ENCODE data around the gene UNC119B. TPM values are rescaled to one million over a fixed set of nuclear protein-coding genes. Genes with fewer than 3 reads are reported as not detected.

UNC119B gene
- total RNA-seq, 1 experiment from 2014 or later = 33.8 TPM

DNA sequence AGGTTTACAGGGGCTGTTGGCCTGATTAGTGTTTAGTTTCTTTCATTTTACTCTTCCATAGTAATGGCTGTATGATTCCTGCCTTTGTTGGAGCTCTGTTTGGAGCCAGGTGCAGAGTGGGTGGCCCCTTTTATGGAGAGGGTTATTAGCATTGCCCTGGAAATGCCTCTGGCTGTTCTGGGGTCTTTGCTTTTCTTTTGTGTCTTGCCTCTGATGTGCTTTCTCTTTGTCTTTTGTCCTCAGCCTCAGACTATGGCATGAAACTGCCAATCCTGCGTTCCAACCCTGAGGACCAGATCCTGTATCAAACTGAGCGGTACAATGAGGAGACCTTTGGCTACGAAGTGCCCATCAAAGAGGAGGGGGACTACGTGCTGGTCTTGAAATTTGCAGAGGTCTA, 16.4 kb upstream of the UNC119B start (continued):
- TF ChIP-seq EGR1 (IDR thresholded peaks at IDR 0.05; ENCODE audit: low read depth) (no peak), JUND (IDR thresholded peaks at IDR 0.05) (no peak), ZFX (IDR thresholded peaks at IDR 0.05) (no peak)
- TF ChIP-seq, protein P1, sequence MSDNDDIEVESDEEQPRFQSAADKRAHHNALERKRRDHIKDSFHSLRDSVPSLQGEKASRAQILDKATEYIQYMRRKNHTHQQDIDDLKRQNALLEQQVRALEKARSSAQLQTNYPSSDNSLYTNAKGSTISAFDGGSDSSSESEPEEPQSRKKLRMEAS (IDR thresholded peaks at IDR 0.05) = no peak
- TF ChIP-seq, protein P2, sequence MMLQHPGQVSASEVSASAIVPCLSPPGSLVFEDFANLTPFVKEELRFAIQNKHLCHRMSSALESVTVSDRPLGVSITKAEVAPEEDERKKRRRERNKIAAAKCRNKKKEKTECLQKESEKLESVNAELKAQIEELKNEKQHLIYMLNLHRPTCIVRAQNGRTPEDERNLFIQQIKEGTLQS (IDR thresholded peaks at IDR 0.05) = no peak

DNA sequence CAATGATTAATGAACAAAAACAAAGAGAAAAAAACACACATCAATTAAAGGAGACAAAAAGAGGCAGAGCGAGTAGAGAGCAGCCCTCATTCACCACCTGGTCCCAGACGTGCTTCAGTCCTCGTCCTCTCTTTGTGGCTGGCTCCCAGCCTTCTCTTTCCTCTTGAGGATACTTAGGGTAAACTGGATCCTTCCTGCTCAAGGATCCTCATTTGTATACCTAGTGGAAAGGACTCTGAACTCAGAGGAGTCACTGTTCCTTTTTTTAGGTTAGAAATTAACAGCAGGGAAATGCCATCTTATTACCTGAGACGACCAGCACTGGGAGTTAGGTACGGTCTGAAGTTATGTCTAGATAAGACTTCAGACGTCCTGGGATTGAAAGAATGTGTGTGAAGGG, 13.6 kb upstream of the UNC119B start:
- no peak overlapping the region for H2AFZ ChIP-seq (ENCODE audit: low read depth, low read length, poor library complexity, severe bottlenecking)
- no peaks in the 10 kb centered on the region for H3K27me3 ChIP-seq (ENCODE audit: insufficient read depth, low read length)
- H4K20me1 ChIP-seq (ENCODE audit: insufficient read depth) = no peaks in the 10 kb centered on the region
- no peaks in the 10 kb centered on the region for H3K9me2 ChIP-seq (ENCODE audit: insufficient read depth)
- ChIA-PET CTCF (no interaction called here), POLR2A (interaction anchor here (1.2 kb wide), 1 partner anchor 116 kb away, joined by 3 read pairs; the partner anchor contains the start of gene POP5), RAD21 (ENCODE audit: low non-redundant PET in 1 of 2, low total read pairs in 2 of 2, uncharacterized antibody in 2 of 2, unreplicated experiment in 2 of 2) (no interaction called here)
- no peak overlapping the region for H3K4me2 ChIP-seq (ENCODE audit: low read length)
- peaks cover 54 to 78% of the 10 kb centered on the region in 2 experiments for H3K36me3 ChIP-seq (ENCODE audit: control insufficient read depth in 1 of 2, insufficient read depth in 2 of 2, low read length in 2 of 2)
- intact Hi-C loops (cut with micrococcal nuclease) = no loop called here
- TF ChIP-seq EZH2 (IDR thresholded peaks at IDR 0.05) (no peak), EZH2phosphoT487 (IDR thresholded peaks at IDR 0.05; ENCODE audit: borderline replicate concordance) (no peak), EGR1 (IDR thresholded peaks at IDR 0.05; ENCODE audit: low read depth) (no peak), ZFX (IDR thresholded peaks at IDR 0.05) (no peak)
- TF ChIP-seq, protein P2 (IDR thresholded peaks at IDR 0.05) = no peak
- no peaks in the 10 kb centered on the region for H3K4me1 ChIP-seq (ENCODE audit: control insufficient read depth in 1 of 2, insufficient read depth in 2 of 2, low read length in 2 of 2)
- TSS peak; percentile 0 for BruUV-seq (replicated peaks)
- no peak overlapping the region for H3K27ac ChIP-seq (ENCODE audit: low read depth, low read length)
- no peaks in the 10 kb centered on the region for H3K9me3 ChIP-seq (ENCODE audit: control insufficient read depth in 1 of 2, insufficient read depth in 1 of 2, low read depth in 1 of 2, low read length in 2 of 2)
- peaks cover 28% of the 10 kb centered on the region for H3K79me2 ChIP-seq (ENCODE audit: insufficient read depth, low read length)
- ATAC-seq = no peak
- no peak overlapping the region for H3K9ac ChIP-seq (ENCODE audit: low read length)
- no peak for DNase-seq (ENCODE audit: low read depth, low spot score)
- H3K4me3 ChIP-seq (replicated peaks in 1 of 2; ENCODE audit: low read depth in 1 of 2, low read length in 2 of 2) = no peak overlapping the region

DNA sequence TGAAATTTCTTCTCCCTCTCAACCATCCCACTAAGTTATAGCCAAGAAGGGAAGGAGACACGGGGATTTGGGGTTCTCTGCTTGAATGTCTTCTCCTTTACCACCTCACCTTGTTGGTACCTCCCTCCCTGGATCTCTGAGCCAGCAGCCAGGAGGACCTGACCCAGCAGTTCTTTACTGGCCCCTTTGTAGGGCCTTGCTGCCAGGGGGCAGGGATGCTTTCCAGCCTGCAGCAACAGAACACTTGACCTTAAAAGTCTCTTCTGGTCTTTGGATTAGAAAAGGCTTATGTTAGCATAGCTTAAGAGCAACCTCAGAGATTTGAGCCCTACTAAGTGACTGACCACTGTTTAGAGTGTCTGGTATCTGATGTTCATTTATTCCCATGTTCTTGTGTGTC, 12.9 kb upstream of the UNC119B start:
- Histone ChIP-seq H3K27ac (ENCODE audit: low read depth, low read length) (no peak overlapping the region), H3K4me3 (replicated peaks in 1 of 2; ENCODE audit: low read depth in 1 of 2, low read length in 2 of 2) (no peak overlapping the region), H3K79me2 (ENCODE audit: insufficient read depth, low read length) (peaks cover 21% of the 10 kb centered on the region), H3K9ac (ENCODE audit: low read length) (no peak overlapping the region), H3K4me2 (ENCODE audit: low read length) (no peak overlapping the region), H3K4me1 (ENCODE audit: control insufficient read depth in 1 of 2, insufficient read depth in 2 of 2, low read length in 2 of 2) (no peaks in the 10 kb centered on the region), H3K27me3 (ENCODE audit: insufficient read depth, low read length) (no peaks in the 10 kb centered on the region), H3K9me3 (ENCODE audit: control insufficient read depth in 1 of 2, insufficient read depth in 1 of 2, low read depth in 1 of 2, low read length in 2 of 2) (no peaks in the 10 kb centered on the region), H3K36me3 (ENCODE audit: control insufficient read depth in 1 of 2, insufficient read depth in 2 of 2, low read length in 2 of 2) (peaks cover 57 to 84% of the 10 kb centered on the region in 2 experiments), H3K9me2 (ENCODE audit: insufficient read depth) (no peaks in the 10 kb centered on the region), H2AFZ (ENCODE audit: low read depth, low read length, poor library complexity, severe bottlenecking) (no peak overlapping the region), H4K20me1 (ENCODE audit: insufficient read depth) (no peaks in the 10 kb centered on the region)
- ChIA-PET POLR2A (interaction anchor here (1.2 kb wide), 1 partner anchor 116 kb away, joined by 3 read pairs; the partner anchor contains the start of gene POP5), RAD21 (ENCODE audit: low non-redundant PET in 1 of 2, low total read pairs in 2 of 2, uncharacterized antibody in 2 of 2, unreplicated experiment in 2 of 2) (no interaction called here), CTCF (no interaction called here)
- intact Hi-C loops (cut with micrococcal nuclease) = no loop called here
- DNase-seq (ENCODE audit: low read depth, low spot score) (no peak), ATAC-seq (no peak)
- BruUV-seq (replicated peaks) = no TSS peak
- TF ChIP-seq FOSL1 (IDR thresholded peaks at IDR 0.05; ENCODE audit: low read depth) (no peak), SIN3A (IDR thresholded peaks at IDR 0.05; ENCODE audit: low read depth) (no peak), SP1 (IDR thresholded peaks at IDR 0.05; ENCODE audit: low read depth) (no peak), ZFX (IDR thresholded peaks at IDR 0.05) (no peak), EGR1 (IDR thresholded peaks at IDR 0.05; ENCODE audit: low read depth) (no peak)
- TF ChIP-seq, protein P1 (IDR thresholded peaks at IDR 0.05) = no peak
- TF ChIP-seq, protein P3, sequence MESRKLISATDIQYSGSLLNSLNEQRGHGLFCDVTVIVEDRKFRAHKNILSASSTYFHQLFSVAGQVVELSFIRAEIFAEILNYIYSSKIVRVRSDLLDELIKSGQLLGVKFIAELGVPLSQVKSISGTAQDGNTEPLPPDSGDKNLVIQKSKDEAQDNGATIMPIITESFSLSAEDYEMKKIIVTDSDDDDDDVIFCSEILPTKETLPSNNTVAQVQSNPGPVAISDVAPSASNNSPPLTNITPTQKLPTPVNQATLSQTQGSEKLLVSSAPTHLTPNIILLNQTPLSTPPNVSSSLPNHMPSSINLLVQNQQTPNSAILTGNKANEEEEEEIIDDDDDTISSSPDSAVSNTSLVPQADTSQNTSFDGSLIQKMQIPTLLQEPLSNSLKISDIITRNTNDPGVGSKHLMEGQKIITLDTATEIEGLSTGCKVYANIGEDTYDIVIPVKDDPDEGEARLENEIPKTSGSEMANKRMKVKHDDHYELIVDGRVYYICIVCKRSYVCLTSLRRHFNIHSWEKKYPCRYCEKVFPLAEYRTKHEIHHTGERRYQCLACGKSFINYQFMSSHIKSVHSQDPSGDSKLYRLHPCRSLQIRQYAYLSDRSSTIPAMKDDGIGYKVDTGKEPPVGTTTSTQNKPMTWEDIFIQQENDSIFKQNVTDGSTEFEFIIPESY (IDR thresholded peaks at IDR 0.05; ENCODE audit: extremely low read depth, insufficient replicate concordance, low read length) = no peak
- TF ChIP-seq, protein P4, sequence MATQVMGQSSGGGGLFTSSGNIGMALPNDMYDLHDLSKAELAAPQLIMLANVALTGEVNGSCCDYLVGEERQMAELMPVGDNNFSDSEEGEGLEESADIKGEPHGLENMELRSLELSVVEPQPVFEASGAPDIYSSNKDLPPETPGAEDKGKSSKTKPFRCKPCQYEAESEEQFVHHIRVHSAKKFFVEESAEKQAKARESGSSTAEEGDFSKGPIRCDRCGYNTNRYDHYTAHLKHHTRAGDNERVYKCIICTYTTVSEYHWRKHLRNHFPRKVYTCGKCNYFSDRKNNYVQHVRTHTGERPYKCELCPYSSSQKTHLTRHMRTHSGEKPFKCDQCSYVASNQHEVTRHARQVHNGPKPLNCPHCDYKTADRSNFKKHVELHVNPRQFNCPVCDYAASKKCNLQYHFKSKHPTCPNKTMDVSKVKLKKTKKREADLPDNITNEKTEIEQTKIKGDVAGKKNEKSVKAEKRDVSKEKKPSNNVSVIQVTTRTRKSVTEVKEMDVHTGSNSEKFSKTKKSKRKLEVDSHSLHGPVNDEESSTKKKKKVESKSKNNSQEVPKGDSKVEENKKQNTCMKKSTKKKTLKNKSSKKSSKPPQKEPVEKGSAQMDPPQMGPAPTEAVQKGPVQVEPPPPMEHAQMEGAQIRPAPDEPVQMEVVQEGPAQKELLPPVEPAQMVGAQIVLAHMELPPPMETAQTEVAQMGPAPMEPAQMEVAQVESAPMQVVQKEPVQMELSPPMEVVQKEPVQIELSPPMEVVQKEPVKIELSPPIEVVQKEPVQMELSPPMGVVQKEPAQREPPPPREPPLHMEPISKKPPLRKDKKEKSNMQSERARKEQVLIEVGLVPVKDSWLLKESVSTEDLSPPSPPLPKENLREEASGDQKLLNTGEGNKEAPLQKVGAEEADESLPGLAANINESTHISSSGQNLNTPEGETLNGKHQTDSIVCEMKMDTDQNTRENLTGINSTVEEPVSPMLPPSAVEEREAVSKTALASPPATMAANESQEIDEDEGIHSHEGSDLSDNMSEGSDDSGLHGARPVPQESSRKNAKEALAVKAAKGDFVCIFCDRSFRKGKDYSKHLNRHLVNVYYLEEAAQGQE (IDR thresholded peaks at IDR 0.05; ENCODE audit: low read depth) = no peak

Data from HCT116 (cell line).